SU-DHL-6 (cell line): Measurements from ENCODE around the gene PIF1.

Experiments used
- H2AFZ ChIP-seq: fragments of 200-600 bp; sonication (generic); 2 replicates; pipeline ENCODE4 v1.6.1; 2014; ENCODE audit warnings: low read depth, mild to moderate bottlenecking, moderate library complexity, mixed read lengths, antibody characterized with exemption, low read length; ENCODE audit not compliant: severe bottlenecking
- H3F3A ChIP-seq: fragments of 200-600 bp; shearing (Covaris generic); 2 replicates; pipeline ENCODE4 v1.6.0; 2016; ENCODE audit warnings: antibody characterized with exemption, mild to moderate bottlenecking; ENCODE audit not compliant: insufficient read depth
- H3K27ac ChIP-seq: fragments of 200-600 bp; sonication (generic); 2 replicates; pipeline ENCODE4 v1.5.1; 2016; ENCODE audit warnings: low read depth, mild to moderate bottlenecking, low read length, moderate library complexity, mixed read lengths
- H3K27me3 ChIP-seq: fragments of 200-600 bp; sonication (generic), shearing (Covaris generic); 2 replicates; pipeline ENCODE4 v1.6.0; 2014; ENCODE audit warnings: mild to moderate bottlenecking, low read length
- H3K36me3 ChIP-seq: fragments of 200-600 bp; sonication (generic); 2 replicates; pipeline ENCODE4 v1.6.1; 2014; ENCODE audit warnings: mild to moderate bottlenecking, low read length, mixed read lengths
- H3K4me2 ChIP-seq: fragments of 300-600, 200-600 bp; shearing (Covaris generic), sonication (generic); 2 replicates; pipeline ENCODE4 v1.6.0; 2014; ENCODE audit warnings: low read length, low read depth, mild to moderate bottlenecking; ENCODE audit not compliant: poor library complexity, severe bottlenecking
- H3K4me3 ChIP-seq: fragments of 200-600 bp; sonication (generic); 2 replicates; pipeline ENCODE4 v1.5.1; 2014; ENCODE audit warnings: antibody characterized with exemption, low read length, mild to moderate bottlenecking, mixed read lengths; ENCODE audit not compliant: insufficient read depth, poor library complexity, severe bottlenecking
- H3K79me2 ChIP-seq: fragments of 200-600 bp; sonication (generic); 2 replicates; pipeline ENCODE4 v1.6.1; 2014; ENCODE audit warnings: mild to moderate bottlenecking, low read length, moderate library complexity; ENCODE audit not compliant: insufficient read depth
- H3K9ac ChIP-seq: fragments of 200-600 bp; sonication (generic); 2 replicates; pipeline ENCODE4 v1.7.0; 2014; ENCODE audit warnings: mild to moderate bottlenecking, low read length
- H3K9me2 ChIP-seq: fragments of 200-600 bp; sonication (generic); replicated peaks from 2 replicates; pipeline ENCODE4 v1.6.1; 2014; ENCODE audit warnings: low read length; ENCODE audit not compliant: insufficient read depth
- H3K9me3 ChIP-seq: fragments of 200-600 bp; sonication (generic); 2 replicates; pipeline ENCODE4 v1.6.1; 2014; ENCODE audit warnings: low read length, mixed read lengths; ENCODE audit not compliant: insufficient read depth
- H4K20me1 ChIP-seq: fragments of 200-600 bp; sonication (generic); 2 replicates; pipeline ENCODE4 v1.6.1; 2014; ENCODE audit warnings: low read depth, mild to moderate bottlenecking, antibody characterized with exemption, low read length, moderate library complexity, mixed read lengths
- EZH2phosphoT487 ChIP-seq: fragments of 200-600 bp; sonication (generic), shearing (Covaris generic); conservative IDR thresholded peaks from 2 replicates; pipeline ENCODE4 v1.6.1; 2018; ENCODE audit warnings: mild to moderate bottlenecking, antibody characterized with exemption, low read length, moderate library complexity, mixed read lengths
- TF ChIP-seq, protein P1 (sequence below): fragments of 200-600 bp; sonication (generic); IDR thresholded peaks from one replicate; pipeline ENCODE4 v1.5.1; 2017; ENCODE audit warnings: antibody characterized with exemption, mild to moderate bottlenecking, low read length, moderate library complexity; ENCODE audit not compliant: insufficient read depth, poor library complexity, severe bottlenecking

Gene PIF1

DNA sequence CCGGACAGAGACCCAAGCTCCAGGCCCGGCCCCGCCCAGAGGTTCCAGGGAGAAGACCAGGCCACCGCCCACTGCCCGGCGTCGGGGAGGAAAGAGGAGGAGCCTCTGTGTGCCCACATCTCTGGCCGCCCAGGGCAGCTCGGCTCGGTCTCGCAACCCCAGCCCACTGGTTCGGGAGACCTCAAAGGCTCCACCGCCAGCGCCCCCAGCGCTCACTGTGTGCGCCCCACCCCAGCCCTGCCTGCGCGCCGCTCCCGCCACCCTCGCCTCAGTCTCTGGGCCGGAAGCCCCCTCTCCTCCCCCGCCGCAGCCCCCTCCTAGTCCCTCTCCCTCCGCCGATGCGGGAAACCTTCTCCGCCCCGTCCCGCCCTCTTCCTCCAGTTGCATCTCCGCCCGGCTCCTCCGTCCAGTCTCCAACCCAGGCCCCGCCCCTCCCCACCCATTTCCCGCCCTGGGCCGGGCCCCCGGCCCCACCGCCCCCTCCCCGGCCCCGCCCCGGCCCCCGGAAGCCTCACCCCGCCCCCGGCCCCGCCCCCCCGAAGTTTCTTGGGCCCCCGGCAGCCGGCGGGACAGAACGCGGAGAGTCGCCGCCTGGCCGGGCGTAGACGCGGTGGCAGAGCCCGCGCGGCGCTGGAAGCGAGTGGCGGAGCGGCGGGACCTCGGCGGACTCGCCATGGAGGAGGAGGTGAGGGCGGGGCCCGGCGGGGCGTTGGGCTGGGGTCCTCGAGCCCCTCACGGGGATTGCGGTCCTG, 16.1 kb upstream of the PIF1 start, which contains the start of gene PLEKHO2:
PLEKHO2 (plus strand) TSS at position 572 of the 752 bp plus-strand sequence; CDS start at position 674, 102 bp downstream.
- H2AFZ ChIP-seq, result peak within 1 kb of the TSS; percentile 36
- H3K27me3 ChIP-seq, result no peaks in the 10 kb centered on the region
- H3F3A ChIP-seq, result peaks cover 10% of the 10 kb centered on the region; the same call in 1 of the 2 replicates
- H3K27ac ChIP-seq, result peak within 1 kb of the TSS; percentile 3; the same call in 1 of the 2 replicates
- TF ChIP-seq, protein P1, sequence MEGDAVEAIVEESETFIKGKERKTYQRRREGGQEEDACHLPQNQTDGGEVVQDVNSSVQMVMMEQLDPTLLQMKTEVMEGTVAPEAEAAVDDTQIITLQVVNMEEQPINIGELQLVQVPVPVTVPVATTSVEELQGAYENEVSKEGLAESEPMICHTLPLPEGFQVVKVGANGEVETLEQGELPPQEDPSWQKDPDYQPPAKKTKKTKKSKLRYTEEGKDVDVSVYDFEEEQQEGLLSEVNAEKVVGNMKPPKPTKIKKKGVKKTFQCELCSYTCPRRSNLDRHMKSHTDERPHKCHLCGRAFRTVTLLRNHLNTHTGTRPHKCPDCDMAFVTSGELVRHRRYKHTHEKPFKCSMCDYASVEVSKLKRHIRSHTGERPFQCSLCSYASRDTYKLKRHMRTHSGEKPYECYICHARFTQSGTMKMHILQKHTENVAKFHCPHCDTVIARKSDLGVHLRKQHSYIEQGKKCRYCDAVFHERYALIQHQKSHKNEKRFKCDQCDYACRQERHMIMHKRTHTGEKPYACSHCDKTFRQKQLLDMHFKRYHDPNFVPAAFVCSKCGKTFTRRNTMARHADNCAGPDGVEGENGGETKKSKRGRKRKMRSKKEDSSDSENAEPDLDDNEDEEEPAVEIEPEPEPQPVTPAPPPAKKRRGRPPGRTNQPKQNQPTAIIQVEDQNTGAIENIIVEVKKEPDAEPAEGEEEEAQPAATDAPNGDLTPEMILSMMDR, result no peak
- TF ChIP-seq EZH2phosphoT487, result no peak
- H3K36me3 ChIP-seq, result no peaks in the 10 kb centered on the region
- H3K9me2 ChIP-seq, result no peaks in the 10 kb centered on the region
- peaks cover 23% of the 10 kb centered on the region for H3K79me2 ChIP-seq
- peak within 1 kb of the TSS; percentile 94 for H3K4me3 ChIP-seq
- H4K20me1 ChIP-seq, result no peaks in the 10 kb centered on the region
- H3K4me2 ChIP-seq, result peak within 1 kb of the TSS; percentile 94
- H3K9ac ChIP-seq, result peak within 1 kb of the TSS; percentile 94
- H3K9me3 ChIP-seq, result no peaks in the 10 kb centered on the region

DNA sequence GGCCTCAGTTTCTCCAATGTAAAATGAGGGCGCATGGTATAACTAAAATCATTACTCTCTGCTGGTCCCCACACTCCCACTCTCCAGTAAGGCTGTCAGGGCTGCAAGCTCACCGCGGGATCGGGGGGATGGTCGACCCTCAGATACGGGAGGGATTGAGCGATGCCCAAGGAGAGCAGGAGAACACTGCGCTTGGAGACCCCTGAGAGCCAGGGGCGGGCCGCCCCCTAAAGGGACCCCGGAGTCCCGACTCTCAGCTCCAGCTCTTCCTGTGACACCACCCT, 15.6 kb upstream of the PIF1 start:
- Histone ChIP-seq H3K9ac (peak overlapping the region; percentile 52), H2AFZ (no peak overlapping the region), H3K36me3 (no peaks in the 10 kb centered on the region), H3K4me2 (peak overlapping the region; percentile 53), H3K9me2 (no peaks in the 10 kb centered on the region), H3K79me2 (peaks cover 23% of the 10 kb centered on the region), H3K4me3 (peak overlapping the region; percentile 48), H3F3A (peaks cover 10% of the 10 kb centered on the region; the same call in 1 of the 2 replicates), H3K27me3 (no peaks in the 10 kb centered on the region), H3K9me3 (no peaks in the 10 kb centered on the region), H3K27ac (peak overlapping the region; percentile 3; the same call in 1 of the 2 replicates), H4K20me1 (no peaks in the 10 kb centered on the region)
- TF ChIP-seq, protein P1, result no peak

DNA sequence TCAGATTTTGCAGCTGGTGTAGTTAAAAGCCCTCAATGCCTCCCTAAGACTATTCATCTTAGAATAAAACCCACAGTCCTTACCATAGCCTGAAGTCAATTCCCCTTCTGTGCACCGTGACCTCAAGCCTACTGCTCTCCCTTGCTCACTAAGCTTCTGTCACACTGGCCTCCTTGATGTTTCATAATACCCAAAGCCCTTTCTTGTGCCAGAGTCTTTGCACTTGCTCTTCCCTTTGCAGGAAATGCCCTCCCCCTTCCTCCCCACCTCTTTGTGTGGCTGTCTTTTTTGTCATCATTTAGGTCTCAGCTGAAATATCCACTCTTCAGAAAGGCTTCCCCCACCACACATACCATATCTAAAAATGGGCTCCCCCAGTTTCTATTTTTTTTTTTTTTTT, 12.1 kb upstream of the PIF1 start:
- Histone ChIP-seq H3K4me3 (no peak overlapping the region), H4K20me1 (no peaks in the 10 kb centered on the region), H3K9me2 (no peaks in the 10 kb centered on the region), H2AFZ (no peak overlapping the region), H3F3A (peaks cover 14% of the 10 kb centered on the region; the same call in 1 of the 2 replicates), H3K36me3 (no peaks in the 10 kb centered on the region), H3K27me3 (no peaks in the 10 kb centered on the region), H3K79me2 (peaks cover 5% of the 10 kb centered on the region; the same call in 1 of the 2 replicates), H3K27ac (no peak overlapping the region), H3K9me3 (no peaks in the 10 kb centered on the region), H3K4me2 (no peak overlapping the region), H3K9ac (no peak overlapping the region)
- TF ChIP-seq EZH2phosphoT487, result no peak
- TF ChIP-seq, protein P1, result no peak
